Eye (tissue), 1 donor: ENCODE measurements around the gene PWWP2A.
"Not testable (repeated sequence)": the region's sequence is repeated elsewhere in the genome, so short reads cannot be mapped to it uniquely, and the experiment has no call there.

Experiments
- DNase-seq: peaks from one replicate; pipeline ENCODE4 v3.0.0-alpha.2; 2015

Gene PWWP2A

GRCh38 chr5:160119142-160119904 is at the start of gene PWWP2A:
PWWP2A (minus strand) TSS chr5:160119450; CDS start chr5:160119388, 62 bp downstream.
- peak; percentile 100 for DNase-seq

GRCh38 chr5:160167624-160168165 is 48.4 kb upstream of the PWWP2A start:
- DNase-seq, result no peak

GRCh38 chr5:160166973-160167623 is 47.8 kb upstream of the PWWP2A start:
- no peak for DNase-seq

GRCh38 chr5:160166069-160166972 is 47.1 kb upstream of the PWWP2A start:
- DNase-seq, result peak; percentile 27

GRCh38 chr5:160165137-160166068 is 46.2 kb upstream of the PWWP2A start:
- peak; percentile 89 for DNase-seq

- DNase-seq, result no peak
Observed at GRCh38 chr5:160162910-160163309, 43.7 kb upstream of the PWWP2A start.

- no peak for DNase-seq
Observed at GRCh38 chr5:160161626-160162025, 42.4 kb upstream of the PWWP2A start.

- not testable (repeated sequence) for DNase-seq
Observed at GRCh38 chr5:160160875-160161274, 41.6 kb upstream of the PWWP2A start.

GRCh38 chr5:160159991-160160792 is 40.9 kb upstream of the PWWP2A start:
- peak; percentile 64 for DNase-seq

- no peak for DNase-seq
Observed at GRCh38 chr5:160158087-160158486, 38.8 kb upstream of the PWWP2A start.

- DNase-seq, result no peak
Observed at GRCh38 chr5:160155017-160155750, 35.9 kb upstream of the PWWP2A start.

GRCh38 chr5:160152901-160153300 is 33.7 kb upstream of the PWWP2A start:
- DNase-seq, result no peak

- no peak for DNase-seq
Observed at GRCh38 chr5:160152287-160152686, 33.0 kb upstream of the PWWP2A start.

- no peak for DNase-seq
Observed at GRCh38 chr5:160151017-160151416, 31.8 kb upstream of the PWWP2A start.

GRCh38 chr5:160150381-160150780 is 31.1 kb upstream of the PWWP2A start:
- DNase-seq, result no peak

GRCh38 chr5:160144436-160144835 is 25.2 kb upstream of the PWWP2A start:
- DNase-seq, result not testable (repeated sequence)

GRCh38 chr5:160134332-160134731 is 15.1 kb upstream of the PWWP2A start:
- no peak for DNase-seq

GRCh38 chr5:160133918-160134304 is 14.7 kb upstream of the PWWP2A start:
- DNase-seq, result peak; percentile 67

GRCh38 chr5:160133071-160133917 is 14.0 kb upstream of the PWWP2A start:
- DNase-seq, result peak; percentile 93
